Neural cell (in vitro differentiated cells): ENCODE data around the gene RNF144A.

Source experiments
- EP300 ChIP-seq: fragments of 450-650 bp; conservative IDR thresholded peaks from 2 replicates; pipeline ENCODE4 v1.6.1; 2014; ENCODE audit warnings: antibody characterized with exemption, mild to moderate bottlenecking, moderate library complexity; ENCODE audit not compliant: poor library complexity, severe bottlenecking
- EZH2 ChIP-seq: fragments of 200-600, 300-800 bp; shearing (Covaris generic), sonication (generic); IDR thresholded peaks from 2 replicates; pipeline ENCODE4 v1.6.1; 2014; ENCODE audit warnings: antibody characterized with exemption, low read length, borderline replicate concordance, mild to moderate bottlenecking; ENCODE audit not compliant: insufficient read depth, poor library complexity, severe bottlenecking
- POLR2AphosphoS5 ChIP-seq: IDR thresholded peaks from 2 replicates; pipeline ENCODE4 v1.6.1; 2012
- RAD21 ChIP-seq: fragments of 450-650 bp; conservative IDR thresholded peaks from 2 replicates; pipeline ENCODE4 v1.6.1; 2014; ENCODE audit warnings: antibody characterized with exemption, mild to moderate bottlenecking, moderate library complexity
- TF ChIP-seq, protein P1 (sequence below): fragments of 450-650 bp; IDR thresholded peaks from 2 replicates; pipeline ENCODE4 v1.5.1; 2014; ENCODE audit warnings: antibody characterized with exemption, mild to moderate bottlenecking, moderate library complexity; ENCODE audit not compliant: poor library complexity, severe bottlenecking
- TF ChIP-seq, protein P2 (sequence below): IDR thresholded peaks from 2 replicates; pipeline ENCODE4 v1.6.1; 2012; ENCODE audit warnings: borderline replicate concordance

DNA sequence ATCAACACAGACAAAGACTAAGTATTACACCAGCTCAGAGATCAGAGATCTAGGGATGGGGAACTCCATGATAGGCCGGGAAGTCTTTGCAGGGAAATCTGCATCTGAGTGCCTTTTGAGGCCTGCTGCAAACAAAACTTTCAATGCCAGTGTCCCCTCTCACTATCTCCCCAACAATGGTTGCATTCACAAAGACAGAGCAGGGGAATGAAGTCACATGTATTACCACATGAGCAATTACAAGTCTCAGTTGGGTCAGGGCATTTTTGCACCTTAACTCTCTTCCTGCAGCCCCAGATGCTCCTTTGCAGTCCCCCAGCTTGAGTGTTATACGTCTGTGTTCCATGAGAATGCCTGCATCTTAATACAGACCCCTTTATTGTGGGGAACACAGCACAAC, 1.8 kb upstream of the RNF144A start:
- TF ChIP-seq POLR2AphosphoS5 (no peak), EZH2 (no peak), RAD21 (no peak), EP300 (no peak)
- TF ChIP-seq, protein P1, sequence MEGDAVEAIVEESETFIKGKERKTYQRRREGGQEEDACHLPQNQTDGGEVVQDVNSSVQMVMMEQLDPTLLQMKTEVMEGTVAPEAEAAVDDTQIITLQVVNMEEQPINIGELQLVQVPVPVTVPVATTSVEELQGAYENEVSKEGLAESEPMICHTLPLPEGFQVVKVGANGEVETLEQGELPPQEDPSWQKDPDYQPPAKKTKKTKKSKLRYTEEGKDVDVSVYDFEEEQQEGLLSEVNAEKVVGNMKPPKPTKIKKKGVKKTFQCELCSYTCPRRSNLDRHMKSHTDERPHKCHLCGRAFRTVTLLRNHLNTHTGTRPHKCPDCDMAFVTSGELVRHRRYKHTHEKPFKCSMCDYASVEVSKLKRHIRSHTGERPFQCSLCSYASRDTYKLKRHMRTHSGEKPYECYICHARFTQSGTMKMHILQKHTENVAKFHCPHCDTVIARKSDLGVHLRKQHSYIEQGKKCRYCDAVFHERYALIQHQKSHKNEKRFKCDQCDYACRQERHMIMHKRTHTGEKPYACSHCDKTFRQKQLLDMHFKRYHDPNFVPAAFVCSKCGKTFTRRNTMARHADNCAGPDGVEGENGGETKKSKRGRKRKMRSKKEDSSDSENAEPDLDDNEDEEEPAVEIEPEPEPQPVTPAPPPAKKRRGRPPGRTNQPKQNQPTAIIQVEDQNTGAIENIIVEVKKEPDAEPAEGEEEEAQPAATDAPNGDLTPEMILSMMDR, result no peak
- TF ChIP-seq, protein P2, sequence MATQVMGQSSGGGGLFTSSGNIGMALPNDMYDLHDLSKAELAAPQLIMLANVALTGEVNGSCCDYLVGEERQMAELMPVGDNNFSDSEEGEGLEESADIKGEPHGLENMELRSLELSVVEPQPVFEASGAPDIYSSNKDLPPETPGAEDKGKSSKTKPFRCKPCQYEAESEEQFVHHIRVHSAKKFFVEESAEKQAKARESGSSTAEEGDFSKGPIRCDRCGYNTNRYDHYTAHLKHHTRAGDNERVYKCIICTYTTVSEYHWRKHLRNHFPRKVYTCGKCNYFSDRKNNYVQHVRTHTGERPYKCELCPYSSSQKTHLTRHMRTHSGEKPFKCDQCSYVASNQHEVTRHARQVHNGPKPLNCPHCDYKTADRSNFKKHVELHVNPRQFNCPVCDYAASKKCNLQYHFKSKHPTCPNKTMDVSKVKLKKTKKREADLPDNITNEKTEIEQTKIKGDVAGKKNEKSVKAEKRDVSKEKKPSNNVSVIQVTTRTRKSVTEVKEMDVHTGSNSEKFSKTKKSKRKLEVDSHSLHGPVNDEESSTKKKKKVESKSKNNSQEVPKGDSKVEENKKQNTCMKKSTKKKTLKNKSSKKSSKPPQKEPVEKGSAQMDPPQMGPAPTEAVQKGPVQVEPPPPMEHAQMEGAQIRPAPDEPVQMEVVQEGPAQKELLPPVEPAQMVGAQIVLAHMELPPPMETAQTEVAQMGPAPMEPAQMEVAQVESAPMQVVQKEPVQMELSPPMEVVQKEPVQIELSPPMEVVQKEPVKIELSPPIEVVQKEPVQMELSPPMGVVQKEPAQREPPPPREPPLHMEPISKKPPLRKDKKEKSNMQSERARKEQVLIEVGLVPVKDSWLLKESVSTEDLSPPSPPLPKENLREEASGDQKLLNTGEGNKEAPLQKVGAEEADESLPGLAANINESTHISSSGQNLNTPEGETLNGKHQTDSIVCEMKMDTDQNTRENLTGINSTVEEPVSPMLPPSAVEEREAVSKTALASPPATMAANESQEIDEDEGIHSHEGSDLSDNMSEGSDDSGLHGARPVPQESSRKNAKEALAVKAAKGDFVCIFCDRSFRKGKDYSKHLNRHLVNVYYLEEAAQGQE, result no peak
